C4-2B (cell line): ENCODE data around the gene ZCCHC17.
"Not testable (repeated sequence)": the region's sequence is repeated elsewhere in the genome, so short reads cannot be mapped to it uniquely, and the experiment has no call there.

ENCODE experiments used
- H3K27ac ChIP-seq: fragments of 450-650 bp; 2 replicates; pipeline ENCODE4 v1.5.1; 2017
- CTCF ChIP-seq: fragments of 450-650 bp; conservative IDR thresholded peaks from 2 replicates; pipeline ENCODE4 v1.5.1; 2017; ENCODE audit warnings: mild to moderate bottlenecking
- ZFX ChIP-seq: fragments of 450-650 bp; IDR thresholded peaks from 2 replicates; pipeline ENCODE4 v1.6.1; 2017

Gene ZCCHC17

GRCh38 chr1:31264790-31265386 lies 31.9 kb upstream of the ZCCHC17 start:
- H3K27ac ChIP-seq = no peak overlapping the region
- no peak for TF ChIP-seq ZFX
- TF ChIP-seq CTCF = no peak

DNA sequence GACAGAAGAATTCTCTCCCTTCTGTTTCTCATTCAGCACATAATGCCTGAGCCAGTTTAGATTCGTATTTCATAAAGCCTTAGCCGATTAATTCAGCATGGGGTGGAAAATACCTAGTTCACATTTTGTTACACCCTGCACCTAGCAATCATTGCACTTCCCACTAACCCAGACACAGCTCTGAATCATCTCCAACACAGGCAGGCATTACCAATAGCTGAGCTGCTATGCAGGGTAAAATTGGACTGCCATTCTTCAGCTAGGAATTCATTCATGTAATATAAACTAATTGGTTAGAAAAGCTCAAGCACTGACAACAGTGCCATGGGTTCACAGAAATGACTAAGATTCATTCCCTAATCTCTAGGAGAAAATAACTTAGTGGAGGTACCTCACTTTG lies 30.3 kb upstream of the ZCCHC17 start:
- TF ChIP-seq ZFX = no peak
- no peak for TF ChIP-seq CTCF
- H3K27ac ChIP-seq = no peak overlapping the region

GRCh38 chr1:31272369-31272768 lies 24.5 kb upstream of the ZCCHC17 start:
- no peak overlapping the region for H3K27ac ChIP-seq
- TF ChIP-seq CTCF (no peak), ZFX (no peak)

DNA sequence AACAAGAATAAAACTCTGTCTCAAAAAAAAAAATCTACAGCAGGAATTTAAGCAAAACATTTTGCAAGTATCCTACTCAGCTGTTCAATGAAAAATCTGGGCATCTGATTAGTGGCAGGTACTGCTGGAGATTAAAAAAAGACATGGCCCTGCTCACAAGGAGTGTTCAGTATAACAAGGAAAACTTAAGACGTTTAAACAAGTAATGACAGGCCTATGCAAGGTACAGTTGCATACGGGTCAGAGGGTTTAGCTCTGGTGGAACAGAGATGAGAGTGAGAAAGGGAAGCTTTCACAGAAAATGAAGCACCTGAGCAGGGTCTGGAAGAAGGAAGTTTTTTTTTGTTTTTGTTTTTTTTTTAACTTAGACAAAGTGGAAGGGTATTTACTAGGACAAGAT lies 23.2 kb upstream of the ZCCHC17 start:
- no peak overlapping the region for H3K27ac ChIP-seq
- TF ChIP-seq ZFX (no peak), CTCF (no peak)

DNA sequence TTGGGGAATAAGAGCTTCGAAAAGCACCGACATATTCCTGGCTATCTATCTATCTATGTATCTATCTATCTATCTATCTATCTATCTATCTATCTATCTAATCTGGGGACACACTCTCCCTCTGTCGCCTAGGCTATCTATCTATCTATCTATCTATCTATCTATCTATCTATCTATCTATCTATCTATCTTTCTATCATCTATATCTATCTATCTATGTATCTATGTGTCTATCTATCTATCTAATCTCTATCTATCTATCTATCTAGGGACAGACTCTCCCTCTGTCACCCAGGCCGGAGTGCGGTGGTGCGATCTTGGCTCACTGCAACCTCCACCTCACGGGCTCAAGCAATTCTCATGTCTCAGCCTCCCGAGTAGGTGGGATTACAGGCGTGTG lies 14.4 kb upstream of the ZCCHC17 start:
- not testable (repeated sequence) for H3K27ac ChIP-seq

- not testable (repeated sequence) for H3K27ac ChIP-seq
Measured at GRCh38 chr1:31287791-31288190, 9.0 kb upstream of the ZCCHC17 start.

DNA sequence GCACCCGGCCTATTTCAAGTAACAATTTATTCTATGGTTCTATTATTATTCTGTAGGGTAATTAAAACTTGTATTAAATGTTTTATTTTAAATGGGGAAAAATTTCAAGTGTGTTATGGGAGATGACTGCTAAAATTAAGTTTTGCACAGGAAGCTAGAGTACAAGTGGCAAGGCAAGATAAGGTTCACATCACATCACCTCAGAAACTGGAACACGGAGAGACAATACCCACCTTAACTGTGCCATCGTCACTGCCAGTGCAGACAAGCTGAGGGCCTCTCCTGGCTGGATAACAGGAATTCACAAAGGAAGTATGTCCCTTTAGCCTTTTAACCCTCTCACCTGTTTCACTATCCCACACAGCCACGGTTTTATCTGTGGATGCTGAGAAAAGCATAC lies 7.8 kb upstream of the ZCCHC17 start:
- H3K27ac ChIP-seq = no peak overlapping the region
- no peak for TF ChIP-seq CTCF
- no peak for TF ChIP-seq ZFX

DNA sequence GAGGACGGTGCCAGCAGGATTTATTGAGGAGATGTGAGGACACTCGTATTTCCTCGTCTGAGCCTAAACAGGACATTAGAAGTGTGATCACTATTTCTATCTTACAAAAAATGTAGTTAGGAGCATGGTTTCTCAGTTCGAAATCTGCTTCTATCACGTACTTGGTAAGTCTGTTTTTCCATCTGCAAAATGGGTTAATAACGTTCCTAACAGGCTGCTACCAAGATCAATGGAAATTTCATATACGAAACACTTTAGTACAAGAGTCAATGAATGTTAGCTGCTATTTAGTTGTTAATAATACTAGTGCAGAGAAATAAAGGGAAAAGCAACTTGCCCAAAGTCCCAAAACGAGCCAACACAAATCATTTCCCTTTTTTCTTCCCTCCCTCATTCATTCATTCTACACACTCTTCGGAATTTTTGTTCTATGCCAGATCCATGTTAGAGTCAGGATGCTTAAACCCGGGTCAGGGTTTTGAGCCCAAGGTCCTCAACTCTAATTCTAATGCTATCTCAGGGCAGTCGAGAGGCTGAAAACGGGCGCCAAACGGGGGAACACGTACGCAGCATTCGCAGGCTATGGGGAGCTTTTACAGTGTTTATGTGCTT lies 852 bp upstream of the ZCCHC17 start:
- TF ChIP-seq ZFX = no peak
- peak overlapping the region; percentile 94 for H3K27ac ChIP-seq

DNA sequence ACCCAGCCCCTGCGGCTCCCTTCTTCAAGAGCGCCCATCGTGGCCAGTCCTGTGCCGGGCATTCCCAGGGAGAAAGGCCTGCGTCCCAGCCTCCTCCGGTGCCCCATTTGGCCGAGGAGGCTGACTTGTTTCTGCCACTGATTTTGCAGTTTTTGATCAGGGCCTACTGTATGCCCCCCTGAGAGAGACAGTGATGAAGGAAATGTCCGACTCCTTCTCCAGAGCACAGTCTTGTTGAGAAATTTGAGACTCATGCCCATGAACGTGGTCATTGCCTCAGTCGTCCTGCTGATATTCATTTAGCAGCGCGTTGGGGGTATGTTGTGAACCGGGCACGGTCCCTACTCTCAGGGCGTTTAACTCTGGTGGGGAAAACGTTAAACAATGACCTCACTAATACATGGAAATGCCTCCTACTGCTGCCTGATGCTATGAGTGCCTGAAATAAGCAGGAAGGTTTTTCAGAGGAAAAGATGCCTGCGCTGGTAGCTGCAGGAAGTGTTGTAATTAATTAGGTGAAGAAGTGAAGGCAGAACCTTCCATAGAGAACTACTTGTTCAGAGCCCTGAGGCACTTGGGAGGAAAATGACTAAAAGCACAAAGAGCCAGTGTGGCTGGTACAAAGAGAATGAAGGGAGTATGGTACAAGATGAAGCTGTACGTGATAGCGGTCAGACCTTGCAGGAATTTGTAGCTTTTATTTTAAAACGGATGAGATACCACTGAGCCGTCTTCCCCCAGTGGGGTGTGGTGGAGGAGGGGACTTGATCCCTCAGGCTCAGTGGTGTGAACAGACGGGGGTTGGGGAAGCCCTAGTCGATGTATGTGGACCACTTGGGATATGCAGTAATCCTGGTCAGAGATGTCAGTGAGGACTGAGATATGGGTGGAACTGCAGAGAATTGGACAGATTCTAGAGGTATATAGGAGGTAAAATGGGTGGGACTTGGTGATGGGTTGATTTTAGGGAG lies 730 bp downstream of the ZCCHC17 start:
- peak overlapping the region; percentile 94 for H3K27ac ChIP-seq
- peak; percentile 14; the same call in 1 of the 2 replicates for TF ChIP-seq ZFX
- no peak for TF ChIP-seq CTCF
